SH-SY5Y (cell line): ENCODE measurements around the gene WNT5A.

Experiments
- GATA2 ChIP-seq: IDR thresholded peaks from 2 replicates; pipeline ENCODE4 v1.6.1; 2011; ENCODE audit warnings: mild to moderate bottlenecking, low read depth, low read length
- GATA3 ChIP-seq: IDR thresholded peaks from 2 replicates; pipeline ENCODE4 v1.6.1; 2011; ENCODE audit warnings: low read depth, mild to moderate bottlenecking, low read length, moderate library complexity

Gene WNT5A

DNA sequence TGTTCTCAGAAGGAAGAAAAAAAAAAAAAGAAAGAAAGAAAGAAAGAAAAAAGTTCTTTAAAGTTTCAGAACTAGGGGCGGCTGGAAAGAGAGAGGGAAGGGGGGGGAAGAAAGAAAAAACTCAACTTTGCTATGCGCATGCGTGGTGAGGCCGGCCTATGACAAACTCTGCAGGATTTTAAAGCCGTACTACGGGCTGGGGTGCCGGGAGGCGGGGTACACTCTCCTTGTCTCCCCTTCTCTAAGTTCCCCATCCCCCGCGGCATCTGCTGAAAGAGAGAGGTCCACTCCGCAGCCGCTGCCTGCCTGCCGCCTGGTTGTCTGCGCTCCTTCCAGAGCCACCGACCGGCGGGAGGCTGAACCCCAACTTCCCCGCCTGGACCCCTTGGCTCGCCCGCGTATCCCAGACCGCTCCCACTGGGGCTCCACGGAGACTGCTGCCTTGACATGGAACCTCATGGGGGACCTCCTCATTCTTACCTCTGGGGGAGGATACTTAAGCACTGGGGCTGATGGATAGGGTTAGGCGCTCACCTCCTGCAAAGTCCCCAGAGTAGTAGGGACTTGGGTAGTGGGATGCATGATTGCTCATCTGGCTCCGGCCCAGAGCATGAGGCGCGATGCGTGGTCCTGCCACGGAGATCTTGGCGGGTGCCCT, 1.4 kb upstream of the WNT5A start:
- TF ChIP-seq GATA3 (no peak), GATA2 (no peak)

DNA sequence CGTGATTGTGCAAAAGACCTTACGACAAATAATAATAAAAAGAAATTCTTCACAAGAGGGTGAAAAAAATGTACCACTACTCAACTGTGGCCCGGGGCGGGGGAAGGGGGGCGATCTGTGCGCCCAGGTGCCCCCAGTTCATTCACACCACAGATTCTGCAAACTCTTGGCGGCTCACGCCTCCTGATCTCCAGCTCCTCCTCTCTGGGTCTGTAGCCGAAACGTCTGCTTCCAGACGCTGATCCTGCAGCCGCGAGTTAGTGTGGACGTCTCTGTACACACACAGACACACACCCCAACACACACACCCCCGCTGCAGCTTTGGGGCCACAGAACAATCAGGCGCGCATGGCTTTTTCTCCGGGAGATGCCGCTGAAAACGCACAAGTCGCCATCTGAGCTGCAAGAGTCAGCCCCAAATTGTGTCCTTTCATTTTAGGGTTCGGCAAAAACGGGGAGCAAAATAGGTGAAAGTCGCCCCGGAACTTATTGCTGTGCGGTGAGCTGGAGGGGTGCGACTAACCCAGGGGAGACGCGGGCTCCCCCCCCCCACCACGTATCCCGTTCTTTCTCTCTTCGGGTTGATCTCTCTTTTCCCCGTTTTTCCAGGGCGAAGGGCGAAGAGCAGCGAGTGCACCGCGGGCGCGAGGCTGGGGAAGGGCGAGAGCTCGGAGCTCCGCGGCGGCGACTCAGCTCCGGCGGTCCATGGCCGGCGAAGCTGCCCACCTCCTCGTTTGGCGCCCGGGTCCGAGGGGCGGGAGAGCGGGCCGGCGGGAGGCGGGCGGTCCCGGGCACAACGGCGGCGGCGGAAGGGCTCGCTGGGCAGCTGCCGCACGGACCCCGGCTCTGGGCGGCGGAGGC, 505 bp upstream of the WNT5A start:
- TF ChIP-seq GATA3, result no peak

DNA sequence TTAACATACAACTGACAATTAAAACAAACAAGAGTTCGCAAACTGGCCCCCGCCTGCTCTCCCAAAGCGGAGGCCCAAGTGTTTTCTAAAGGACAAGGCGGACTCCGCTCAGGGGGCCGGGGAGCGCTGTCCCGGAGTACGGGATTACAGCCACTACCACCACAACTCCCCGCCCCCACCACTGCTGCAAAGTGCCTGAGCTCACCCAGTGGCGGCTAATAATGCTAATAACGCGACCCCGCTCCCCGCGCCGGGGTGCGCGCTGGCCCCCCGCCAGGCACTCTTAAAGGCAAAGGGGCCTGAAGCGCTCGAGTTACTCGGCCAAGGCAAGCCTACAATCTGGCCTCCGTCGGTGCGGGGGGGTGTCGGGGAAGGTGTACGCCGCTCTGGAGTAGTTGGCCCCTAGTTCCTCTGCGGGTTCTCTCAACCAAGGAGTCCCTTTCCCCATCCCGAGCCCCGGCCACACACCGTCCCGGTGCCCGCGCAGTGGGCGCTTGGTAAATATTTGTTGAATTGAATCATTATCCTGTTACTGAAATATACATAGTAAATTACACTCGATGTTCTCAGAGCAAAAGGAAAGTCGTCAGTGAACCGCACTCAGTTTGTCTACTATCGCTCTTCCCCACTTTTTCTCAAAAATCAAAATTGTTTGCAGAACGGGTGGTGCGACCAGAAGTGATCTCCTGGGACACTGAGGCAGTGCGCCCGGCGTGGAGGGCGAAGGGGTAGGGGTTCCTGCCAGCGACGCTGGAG, 827 bp downstream of the WNT5A start:
- TF ChIP-seq GATA3 (no peak), GATA2 (no peak)

GRCh38 chr3:55484801-55485791, 2.0 kb downstream of the WNT5A start:
- TF ChIP-seq GATA2 (no peak), GATA3 (no peak)

DNA sequence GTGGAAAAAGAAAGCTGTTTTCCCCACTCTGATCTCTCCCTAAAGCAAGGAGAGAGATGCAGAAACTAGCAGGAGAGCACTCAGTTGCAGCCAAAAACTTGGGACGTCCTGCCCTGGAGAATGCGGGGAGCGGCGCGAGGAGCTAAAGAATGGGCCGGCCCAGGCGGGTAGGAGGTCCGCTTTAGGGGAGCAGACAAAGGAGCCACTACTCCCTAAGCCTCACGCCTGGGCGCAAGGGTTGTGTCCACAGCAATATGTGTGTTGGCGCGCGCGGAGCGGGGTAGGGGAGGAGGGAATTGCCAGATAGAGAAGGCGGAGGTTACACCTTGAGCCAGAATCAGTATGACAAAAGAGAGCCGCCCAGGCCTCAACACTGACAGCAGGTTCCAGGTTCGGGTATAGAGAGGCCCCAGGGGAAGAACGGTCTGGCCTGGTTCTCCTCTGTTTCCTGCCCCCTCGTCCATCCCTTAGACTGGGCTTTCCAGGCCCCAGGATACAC, 2.9 kb downstream of the WNT5A start:
- TF ChIP-seq GATA3 (no peak), GATA2 (no peak)

- no peak for TF ChIP-seq GATA2
- TF ChIP-seq GATA3, result no peak
These were observed 3.7 kb downstream of the WNT5A start for GRCh38 chr3:55483196-55484095.

GRCh38 chr3:55482496-55483195, 4.5 kb downstream of the WNT5A start:
- TF ChIP-seq GATA2 (no peak), GATA3 (no peak)

DNA sequence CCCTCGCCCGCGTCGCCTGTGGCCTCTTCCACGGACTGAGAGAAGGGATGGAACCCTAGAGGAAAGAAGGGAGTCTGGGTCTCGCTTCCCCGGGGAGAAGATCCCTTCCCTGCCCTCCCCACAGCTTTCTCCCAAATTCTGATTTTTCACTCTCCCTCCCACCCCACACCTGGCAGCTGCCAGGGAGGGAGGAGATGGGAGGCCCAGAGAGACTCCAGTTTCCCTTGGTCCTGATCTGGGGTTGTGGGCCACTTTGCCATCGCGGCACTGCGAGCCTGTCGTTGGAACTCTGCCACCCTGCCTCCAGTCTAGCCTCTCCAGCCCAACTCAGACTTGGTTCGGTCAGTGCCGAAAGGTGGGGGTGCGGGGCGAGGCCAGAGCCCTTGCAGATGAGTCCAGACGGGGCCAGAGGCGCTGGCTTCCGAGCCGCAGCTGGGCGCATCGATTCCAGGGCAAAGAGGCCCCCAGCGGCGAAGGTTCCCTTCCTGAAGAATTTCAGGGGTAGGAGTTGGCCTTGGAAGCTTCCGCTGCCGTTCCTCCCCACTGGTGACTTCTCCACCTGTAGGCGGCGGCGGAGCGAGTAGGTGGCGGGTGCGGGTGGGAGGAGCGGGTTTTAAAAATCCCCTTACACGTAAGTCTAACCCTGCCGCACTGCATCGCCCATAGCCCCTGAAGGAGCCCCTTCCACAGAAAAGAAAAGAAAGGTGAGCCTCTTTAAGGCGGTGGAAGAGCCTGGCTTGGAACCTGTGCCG, 5.2 kb downstream of the WNT5A start:
- TF ChIP-seq GATA3 (no peak), GATA2 (no peak)

- no peak for TF ChIP-seq GATA3
- 0 out of 2 replicates have a peak, but pooled peaks have one; percentile 8 for TF ChIP-seq GATA2
These were observed 6.0 kb downstream of the WNT5A start for GRCh38 chr3:55480911-55481743.
